GM12875 (cell line): Measurements from ENCODE around the gene RAB6B.

Experiments
- H3K4me3 ChIP-seq: one replicate; pipeline ENCODE4 v1.5.1; 2011; ENCODE audit warnings: low read depth, low read length, control low read depth
- TF ChIP-seq, protein P1 (sequence below): IDR thresholded peaks from 2 replicates; pipeline ENCODE4 v1.5.1; 2011; ENCODE audit warnings: low read depth, mild to moderate bottlenecking, control low read depth, inconsistent platforms, low read length, moderate library complexity, borderline replicate concordance; ENCODE audit not compliant: insufficient read depth

Gene RAB6B

GRCh38 chr3:133829310-133829707, 66.4 kb downstream of the RAB6B start:
- TF ChIP-seq, protein P1, sequence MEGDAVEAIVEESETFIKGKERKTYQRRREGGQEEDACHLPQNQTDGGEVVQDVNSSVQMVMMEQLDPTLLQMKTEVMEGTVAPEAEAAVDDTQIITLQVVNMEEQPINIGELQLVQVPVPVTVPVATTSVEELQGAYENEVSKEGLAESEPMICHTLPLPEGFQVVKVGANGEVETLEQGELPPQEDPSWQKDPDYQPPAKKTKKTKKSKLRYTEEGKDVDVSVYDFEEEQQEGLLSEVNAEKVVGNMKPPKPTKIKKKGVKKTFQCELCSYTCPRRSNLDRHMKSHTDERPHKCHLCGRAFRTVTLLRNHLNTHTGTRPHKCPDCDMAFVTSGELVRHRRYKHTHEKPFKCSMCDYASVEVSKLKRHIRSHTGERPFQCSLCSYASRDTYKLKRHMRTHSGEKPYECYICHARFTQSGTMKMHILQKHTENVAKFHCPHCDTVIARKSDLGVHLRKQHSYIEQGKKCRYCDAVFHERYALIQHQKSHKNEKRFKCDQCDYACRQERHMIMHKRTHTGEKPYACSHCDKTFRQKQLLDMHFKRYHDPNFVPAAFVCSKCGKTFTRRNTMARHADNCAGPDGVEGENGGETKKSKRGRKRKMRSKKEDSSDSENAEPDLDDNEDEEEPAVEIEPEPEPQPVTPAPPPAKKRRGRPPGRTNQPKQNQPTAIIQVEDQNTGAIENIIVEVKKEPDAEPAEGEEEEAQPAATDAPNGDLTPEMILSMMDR: no peak
- H3K4me3 ChIP-seq: no peak overlapping the region

DNA sequence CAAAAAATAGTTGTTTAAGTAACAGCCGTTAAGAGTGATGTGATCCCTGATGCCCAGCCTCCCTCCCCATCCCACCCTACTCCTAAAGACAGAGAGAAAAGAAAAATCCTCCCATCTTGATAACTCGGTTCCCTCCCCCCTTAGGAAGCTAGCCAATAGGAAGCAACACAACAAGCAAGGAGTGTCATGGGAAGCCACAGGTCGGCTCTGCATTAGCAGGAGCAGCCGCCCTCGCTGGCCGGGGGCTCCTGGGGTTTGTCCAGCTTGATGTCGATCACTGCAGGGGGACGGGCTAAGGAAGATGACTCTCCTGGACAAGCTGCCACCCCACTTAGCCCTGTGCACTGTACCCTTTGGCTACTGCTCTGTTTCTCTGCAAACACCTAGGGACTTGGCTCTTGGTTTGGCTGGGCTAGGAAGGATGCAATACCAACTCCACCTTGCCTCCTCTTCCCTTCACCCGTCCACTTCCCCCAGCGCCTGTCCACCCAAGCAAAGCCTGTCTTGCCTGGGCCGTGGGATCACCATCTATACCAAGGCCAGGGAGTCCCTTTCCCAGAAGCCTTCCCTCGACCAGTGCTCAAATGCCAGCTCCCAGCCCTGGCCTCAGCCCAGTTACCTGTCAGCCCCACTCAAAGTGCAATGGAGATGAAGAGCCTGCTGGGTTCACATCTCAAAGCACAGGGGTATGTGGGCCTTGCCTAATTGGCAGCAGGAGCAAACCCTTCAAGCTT, 66.9 kb downstream of the RAB6B start:
- no peak overlapping the region for H3K4me3 ChIP-seq
- TF ChIP-seq, protein P1: no peak

DNA sequence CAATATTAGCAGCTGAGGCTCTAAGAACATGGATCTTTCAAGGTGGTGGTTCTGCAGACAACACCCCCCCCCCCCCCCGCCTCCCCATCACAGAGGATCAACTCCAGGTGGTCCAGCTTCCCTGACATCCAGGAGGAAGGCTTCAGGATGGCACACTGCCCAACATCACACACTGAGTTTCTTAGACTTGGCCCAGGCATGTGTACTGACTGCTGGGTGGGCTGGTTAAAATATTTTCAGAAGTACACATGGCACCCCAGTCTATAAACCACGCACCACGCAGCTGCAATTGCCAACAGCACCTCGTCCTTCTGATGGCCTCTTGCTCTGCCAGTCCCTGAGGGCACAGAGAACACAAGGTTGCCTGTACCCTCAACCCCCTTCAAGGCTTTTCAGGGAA, 68.0 kb downstream of the RAB6B start:
- no peak overlapping the region for H3K4me3 ChIP-seq
- TF ChIP-seq, protein P1: no peak

- H3K4me3 ChIP-seq: no peak overlapping the region
- TF ChIP-seq, protein P1: no peak
Observed at GRCh38 chr3:133827136-133827535, 68.5 kb downstream of the RAB6B start.

- H3K4me3 ChIP-seq: no peak overlapping the region
- TF ChIP-seq, protein P1: no peak
Observed at GRCh38 chr3:133825969-133826727, 69.5 kb downstream of the RAB6B start.

- TF ChIP-seq, protein P1: no peak
- H3K4me3 ChIP-seq: no peak overlapping the region
Observed at GRCh38 chr3:133824961-133825485, 70.7 kb downstream of the RAB6B start.
